NCI-H748 treated with DMSO at 0.1 percent for 48 hours (cell line): ENCODE data around the gene NYNRIN.

Experiments
- DNase-seq: peaks from one replicate; lab custom pipeline; 2025; lab: John Stamatoyannopoulos, UW

The NYNRIN gene

DNA sequence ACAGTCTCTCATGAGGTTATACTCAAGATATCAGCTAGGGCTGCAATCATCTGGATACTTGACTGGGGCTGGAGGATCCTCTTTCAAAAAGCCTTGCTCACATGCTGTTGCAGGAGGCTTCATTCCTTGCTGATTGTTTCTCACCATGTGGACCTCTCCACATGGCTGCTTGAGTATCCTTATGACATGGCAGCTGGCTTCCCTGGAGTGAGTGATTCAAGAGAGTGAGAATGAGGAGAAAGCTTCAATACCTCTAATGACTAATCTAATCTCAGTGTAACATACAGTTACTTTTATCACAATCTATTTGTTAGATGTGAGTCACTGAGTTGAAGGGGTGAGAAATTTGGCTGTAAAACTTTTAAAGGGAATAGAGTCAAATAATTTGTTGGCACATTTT lies 58.2 kb downstream of the NYNRIN start:
- DNase-seq = no peak

- DNase-seq = no peak
Observed at GRCh38 chr14:24458736-24459135, 59.9 kb downstream of the NYNRIN start.

- DNase-seq = no peak
Observed at GRCh38 chr14:24459331-24459730, 60.5 kb downstream of the NYNRIN start.

- no peak for DNase-seq
Observed at GRCh38 chr14:24461336-24461735, 62.5 kb downstream of the NYNRIN start.

DNA sequence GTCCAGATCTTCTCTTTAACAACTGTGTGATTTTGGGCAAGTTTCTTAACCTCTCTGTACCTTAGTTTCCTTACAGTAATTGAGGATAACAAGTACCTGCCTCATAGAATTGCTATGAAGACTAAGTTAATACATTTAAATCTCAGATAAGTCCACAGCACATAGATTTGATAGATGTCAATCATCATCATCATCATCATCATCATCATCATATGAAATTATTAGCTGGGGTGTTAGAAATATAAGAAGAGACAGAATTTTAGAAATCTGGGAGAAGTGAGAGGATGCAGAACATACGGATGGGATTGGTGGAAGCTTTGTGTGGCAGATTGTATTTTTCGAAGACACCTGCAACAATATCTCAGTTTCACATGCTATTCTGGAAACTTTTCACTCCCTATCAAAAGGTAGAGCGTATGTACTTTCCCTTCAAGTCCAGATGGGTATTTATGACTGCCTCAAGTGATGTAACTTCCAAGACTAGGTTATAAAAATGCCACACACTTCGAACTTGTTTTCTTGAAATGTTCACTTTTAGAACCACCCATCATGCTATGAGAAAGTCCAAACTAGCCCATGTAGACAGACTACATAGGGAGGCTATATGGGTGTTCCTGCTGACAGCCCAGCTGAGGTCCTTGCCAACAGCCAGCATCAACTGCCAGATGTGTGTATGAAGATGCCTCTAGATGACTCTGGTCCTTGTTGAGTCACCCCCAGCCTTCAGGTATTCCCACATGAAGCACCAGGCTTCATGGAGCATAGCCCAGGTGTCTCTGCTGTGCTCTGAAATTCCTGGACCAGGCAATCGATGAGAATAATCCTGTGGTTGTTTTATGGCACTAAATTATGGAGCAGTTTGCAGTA lies 64.4 kb downstream of the NYNRIN start:
- no peak for DNase-seq

DNA sequence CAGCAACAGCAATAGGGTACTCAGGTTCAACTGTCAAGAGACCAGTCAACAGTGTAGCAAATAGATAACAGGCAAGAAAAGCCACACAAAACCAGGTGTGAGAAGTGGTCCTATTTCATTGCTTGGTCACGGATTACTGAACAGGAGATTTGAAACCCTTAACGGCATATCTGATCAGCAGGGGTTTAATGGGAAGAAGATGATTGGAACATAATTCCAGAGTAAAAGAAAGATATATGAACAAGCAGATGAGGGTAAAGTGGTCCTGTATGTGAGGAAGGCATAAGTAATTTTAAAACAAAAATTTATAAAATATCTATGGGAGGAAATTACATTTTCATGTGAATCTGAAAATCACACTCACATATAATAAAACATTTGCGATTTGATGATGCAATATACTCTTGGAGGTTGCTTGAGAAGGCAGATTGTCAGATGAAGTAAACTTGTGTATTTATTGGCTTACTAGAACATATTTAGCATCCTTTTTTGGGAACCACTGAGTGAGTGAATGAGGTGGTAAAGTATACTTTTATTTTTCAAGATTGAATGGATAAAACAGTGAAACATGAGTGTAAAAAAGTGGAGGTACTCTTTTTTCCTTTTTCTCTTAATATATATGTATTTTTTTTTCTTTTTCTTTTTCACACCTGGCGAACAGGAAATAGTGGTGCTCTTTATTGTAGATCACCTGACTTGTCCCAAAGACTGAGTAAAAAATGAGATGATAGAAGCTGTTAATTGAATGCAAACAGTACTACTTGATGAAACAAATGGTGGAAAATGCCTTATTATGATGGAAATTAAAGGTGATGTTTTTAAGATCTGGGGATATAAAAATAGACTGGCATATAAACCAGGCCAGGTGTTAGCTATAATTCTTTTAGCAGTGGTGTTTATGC lies 65.3 kb downstream of the NYNRIN start:
- DNase-seq = no peak

DNA sequence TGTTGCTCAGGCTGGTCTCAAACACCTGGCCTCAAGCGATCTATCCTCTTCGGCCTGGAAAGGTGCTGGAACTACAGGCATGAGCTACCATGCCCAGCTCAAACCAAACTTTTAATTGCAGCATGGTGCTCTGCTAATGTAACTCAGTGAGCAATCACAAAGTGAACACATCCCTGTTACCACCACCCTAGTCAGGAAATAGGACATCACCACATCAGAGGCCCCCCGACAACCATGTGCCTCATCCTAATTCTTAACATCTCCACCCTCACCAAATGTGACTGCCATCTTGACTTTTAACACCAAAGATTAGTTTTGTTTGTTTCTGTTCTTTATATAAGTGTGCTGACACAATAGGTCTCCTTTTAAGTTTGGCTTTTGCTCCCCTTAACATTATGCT lies 66.6 kb downstream of the NYNRIN start:
- no peak for DNase-seq

GRCh38 chr14:24465805-24466204 lies 67.0 kb downstream of the NYNRIN start:
- DNase-seq = no peak
